NCI-H345 treated with DMSO at 0.1 percent for 48 hours (cell line): Measurements from ENCODE around the gene FGR.

ENCODE experiments used
- DNase-seq: peaks from one replicate; lab custom pipeline; 2025; ENCODE audit not compliant: unreplicated experiment; lab: John Stamatoyannopoulos, UW

The FGR gene

DNA sequence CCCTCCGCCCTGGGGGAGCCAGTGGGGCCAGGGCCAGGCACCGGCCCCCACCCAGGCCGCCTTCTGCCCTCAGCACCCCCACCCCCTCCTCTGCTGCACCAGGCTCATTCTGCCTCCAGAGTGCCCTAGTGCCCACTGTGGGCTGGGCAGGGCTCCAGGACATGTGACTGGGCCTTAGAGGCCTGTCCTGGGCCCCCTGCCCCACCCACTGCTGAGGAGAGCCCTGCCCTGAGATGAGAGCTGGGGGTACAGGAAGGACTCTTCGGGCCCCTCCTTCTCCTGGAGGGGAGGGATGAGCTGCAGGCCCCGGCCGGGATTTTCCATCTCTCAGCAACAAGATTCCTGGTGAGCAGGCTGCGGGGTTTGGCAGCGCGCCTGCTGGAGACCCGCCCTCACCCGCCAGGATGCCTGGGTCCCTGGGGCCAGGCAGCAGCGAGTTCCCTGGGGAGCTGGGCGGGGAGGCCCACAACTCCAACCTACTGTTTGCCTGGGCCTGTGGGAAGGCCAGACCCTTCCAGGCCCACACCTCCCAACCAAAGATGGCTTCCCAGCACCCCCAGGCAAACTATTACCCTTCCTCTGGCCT lies 45.1 kb downstream of the FGR start:
- peak; percentile 71 for DNase-seq

DNA sequence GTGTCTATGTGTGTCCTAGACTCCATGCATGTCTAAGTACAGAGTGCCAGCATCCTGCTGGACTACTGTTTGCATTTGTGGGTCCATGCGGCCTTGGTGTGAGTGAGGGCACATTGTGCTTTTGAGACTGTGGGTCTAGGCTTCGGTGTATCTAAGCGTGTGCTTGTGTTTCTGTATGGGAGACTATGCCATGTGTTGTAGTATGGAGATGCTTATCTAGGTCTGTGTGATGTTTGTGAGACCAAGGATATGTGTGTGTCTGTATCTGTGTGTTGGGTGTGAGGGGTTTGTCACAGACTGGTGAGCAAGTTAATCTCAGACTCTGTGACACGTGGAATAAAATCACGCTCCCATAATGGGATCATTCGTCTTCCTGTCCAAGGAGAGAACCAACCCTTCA lies 45.5 kb downstream of the FGR start:
- no peak for DNase-seq

GRCh38 chr1:27588256-27589232 lies 46.4 kb downstream of the FGR start:
- no peak for DNase-seq

DNA sequence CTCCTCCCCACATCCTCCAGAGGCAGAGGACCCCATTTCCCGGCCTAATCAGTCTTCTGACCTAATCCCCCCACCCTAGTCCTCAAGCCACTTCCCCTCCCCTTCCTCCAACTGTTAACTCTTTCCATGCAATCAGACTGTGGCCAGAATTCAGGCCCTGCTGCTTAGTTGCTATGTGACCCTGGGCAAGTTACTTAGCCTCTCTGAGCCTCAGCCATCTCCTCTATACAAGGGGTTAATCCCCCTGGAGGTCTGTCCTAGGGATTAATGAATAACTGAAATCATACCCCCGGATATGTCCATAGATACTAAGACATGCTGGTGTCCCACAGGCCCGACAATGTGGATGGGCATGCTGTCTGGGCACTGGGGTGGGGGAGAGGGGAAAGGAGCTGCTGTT lies 49.3 kb downstream of the FGR start:
- DNase-seq, result no peak

DNA sequence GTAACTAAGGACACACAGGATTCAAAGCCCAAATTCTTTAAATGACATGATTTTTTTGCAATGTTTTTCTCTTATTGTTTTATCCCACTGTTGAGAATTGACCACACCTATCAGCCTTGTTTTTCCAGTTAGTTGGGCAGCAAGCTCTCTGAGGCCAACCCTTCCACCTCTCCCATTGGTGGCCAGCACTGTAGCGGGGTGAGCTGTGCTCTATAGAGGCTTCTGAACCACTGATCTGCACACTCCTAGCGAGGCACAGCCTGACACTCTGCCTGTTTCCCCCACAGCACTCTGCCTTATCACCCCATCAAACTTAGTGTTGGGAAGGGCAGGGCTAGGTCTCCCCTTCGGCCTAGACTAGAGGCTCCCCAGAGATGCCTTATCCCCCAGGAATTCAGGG lies 50.5 kb downstream of the FGR start:
- no peak for DNase-seq

DNA sequence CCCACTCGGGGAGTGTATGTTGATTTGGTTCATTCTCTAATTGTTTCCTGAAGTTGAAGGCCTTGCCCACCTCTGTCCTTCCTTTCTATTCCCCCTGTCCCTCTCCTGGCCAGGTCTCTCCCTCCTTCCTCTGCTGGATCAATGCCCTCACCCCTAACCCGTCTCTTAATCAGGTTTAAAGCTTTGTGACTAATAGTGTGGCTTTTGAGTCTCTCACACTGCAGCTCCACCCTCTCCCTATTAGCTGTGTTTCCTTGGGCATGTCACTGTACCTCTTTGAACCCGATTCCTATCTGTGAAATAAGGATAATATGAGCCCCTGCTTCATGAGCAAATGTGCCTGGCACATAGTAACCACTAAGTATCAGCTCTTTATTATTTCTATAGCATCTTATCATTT lies 51.5 kb downstream of the FGR start:
- no peak for DNase-seq

- no peak for DNase-seq
Observed at GRCh38 chr1:27581823-27582243, 53.2 kb downstream of the FGR start.

DNA sequence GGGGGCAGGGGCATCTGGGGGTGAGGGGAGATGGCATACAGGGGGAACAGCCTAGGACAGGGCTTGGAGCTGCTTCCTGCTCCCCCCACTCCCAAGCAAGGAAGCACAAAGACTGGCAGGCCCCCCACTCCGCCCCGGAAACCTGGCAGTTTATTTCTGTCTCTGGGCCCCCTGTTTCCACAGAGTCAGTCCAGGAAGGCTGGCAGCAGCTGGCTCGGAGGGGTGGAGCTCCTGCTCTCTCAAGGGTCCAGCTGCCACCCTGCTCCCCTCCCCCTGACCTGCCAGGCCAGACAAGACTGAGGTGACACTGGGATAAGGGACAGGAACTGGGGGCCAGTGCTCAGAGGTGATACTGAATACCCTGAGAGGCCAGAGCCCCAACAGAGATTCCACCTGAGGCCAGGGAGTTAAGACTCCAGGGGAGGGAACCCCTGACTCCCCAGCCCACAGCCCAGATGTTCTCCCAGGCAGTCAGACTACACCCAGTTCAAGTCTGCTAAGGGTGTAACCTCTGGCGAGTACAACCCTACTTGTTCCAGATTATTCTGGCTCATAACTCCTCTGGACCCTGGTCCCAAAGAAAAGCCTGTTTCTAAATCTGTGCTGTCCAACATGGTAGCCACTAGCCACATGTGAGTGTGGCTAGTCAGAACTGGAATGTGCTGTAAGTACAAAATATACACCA lies 57.3 kb downstream of the FGR start:
- no peak for DNase-seq

- no peak for DNase-seq
Observed at GRCh38 chr1:27576806-27577227, 58.2 kb downstream of the FGR start.

GRCh38 chr1:27575840-27576331 lies 59.1 kb downstream of the FGR start:
- no peak for DNase-seq

DNA sequence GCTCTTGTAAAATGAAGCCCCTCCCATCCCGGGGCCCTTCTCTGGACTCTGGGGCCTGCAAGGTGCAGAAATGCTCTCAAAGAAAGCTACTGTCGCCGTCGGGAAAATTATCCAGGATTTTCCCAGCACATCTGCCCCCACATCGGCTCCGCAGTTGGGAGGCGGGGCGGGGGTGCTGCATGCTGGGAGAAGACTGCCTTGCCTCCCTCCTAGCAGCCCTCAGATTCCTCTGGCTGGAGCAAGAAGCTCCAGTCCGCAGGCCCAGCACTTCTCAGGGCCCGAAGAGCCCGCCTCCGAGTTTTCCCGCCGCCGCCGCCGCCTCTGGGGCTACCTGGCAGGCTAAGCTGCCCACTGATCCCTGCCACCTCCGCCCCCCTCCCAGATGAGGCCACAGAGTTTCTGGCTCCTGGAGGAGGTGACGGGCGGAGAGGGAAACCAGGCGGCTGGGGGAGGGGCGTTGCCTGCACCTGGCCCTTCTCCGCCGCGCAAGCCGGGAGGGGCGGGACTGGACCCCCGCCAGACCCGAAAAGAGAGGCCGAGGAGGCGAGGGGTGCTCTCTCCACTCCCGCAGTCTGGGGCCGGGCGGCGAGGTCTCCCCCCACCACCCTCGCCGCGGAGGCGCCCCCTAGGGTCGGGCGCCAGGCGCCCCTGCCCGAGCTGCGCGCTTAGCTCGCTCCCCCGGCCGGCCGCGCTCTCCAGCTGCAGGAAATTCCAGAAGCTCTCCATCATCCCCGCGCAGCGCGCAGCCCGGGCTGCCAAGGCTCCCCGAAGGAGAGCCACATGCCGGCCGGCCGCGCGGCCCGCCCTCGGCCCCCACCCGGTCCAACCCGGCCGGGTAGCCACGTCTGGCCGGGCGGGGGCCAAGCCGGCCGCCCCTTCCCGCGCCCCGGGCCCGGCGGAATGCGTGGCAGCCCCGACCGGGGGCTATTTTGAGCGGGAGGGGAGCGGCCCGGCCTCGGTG lies 59.8 kb downstream of the FGR start:
- no peak for DNase-seq

GRCh38 chr1:27574001-27574781 lies 60.8 kb downstream of the FGR start:
- no peak for DNase-seq

DNA sequence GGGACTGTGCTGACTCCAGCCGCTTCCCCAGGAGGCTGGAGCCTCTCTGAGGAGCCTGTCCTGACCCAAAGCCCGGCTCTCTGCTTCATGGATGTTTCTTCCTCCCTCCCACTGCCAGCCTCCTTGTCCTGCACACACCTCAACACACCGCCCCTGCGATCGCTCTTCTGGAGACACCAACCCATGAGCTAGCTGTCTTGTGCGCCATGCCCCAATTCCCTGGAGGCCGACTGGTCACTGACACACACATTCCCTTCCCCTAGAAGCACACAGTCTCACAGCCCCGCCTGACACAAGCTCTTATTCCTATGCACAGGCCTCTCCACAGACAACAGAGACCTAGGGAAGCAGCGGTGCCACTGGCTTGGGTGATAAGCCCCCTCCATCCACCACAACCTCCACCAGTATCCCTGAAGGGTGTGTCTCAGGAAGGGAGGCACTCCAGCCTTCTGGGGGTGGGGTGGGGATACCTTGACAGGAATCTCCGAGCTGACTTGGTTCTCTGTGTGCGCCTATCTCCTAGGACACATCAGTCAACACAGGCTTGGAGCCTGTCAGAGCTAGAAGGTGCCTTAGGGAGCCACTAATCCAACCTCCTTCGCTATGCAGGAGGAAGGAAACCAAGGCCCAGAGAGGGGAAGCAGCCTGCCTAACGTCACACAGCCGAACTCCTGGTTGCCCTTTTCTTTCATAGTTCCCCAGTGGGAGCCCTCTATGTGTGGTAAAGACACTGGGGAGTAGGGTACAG lies 62.1 kb downstream of the FGR start:
- DNase-seq, result no peak

- DNase-seq, result no peak
Observed at GRCh38 chr1:27572019-27572678, 62.8 kb downstream of the FGR start.

DNA sequence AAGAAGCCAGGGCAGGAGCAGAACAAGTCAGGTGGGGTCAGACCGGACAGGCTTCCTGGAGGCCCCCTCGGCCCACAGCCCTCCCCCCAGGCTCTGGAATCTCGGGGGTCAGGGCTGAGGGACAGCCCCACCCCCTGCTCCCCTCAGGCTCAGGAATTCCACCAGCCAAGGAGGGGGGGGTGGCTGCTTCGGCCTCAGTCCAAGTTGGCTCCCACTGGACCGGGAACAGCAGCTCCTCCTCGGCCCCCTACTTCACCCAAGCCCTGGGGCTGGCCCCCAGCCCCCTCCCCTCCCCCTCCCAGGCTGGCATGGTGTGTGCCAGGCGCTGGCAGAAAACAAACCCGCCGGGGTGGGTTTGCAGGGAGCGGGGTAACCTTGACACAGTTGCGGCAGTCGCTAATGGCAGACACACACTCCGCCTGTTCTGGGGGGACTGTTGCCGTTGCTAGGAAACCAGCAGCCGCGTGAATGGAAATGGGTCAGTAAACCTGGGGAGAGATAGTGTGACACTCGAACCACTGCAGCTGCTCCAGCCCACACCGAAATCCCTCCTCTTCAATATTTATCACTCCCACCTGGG lies 63.5 kb downstream of the FGR start:
- DNase-seq, result no peak

DNA sequence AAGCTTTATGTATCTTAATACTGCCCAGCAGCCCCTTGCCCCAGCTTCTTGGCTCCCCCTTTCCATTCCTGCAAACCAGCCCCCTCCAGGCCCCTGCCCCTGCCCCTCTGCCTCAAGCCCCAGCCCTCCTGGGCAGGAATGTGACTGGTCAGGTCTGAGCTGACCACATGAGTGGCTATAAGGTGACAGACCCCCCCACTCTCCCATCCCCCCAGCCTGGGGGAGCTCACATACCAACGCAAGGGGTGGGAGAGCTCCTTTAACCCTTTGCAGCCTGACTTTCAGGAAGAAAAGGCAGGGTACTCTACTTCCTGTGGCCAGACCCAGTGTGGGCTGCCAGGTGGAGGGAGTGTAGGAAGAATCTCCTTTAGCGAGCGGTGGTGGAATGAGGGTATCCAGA lies 64.2 kb downstream of the FGR start:
- no peak for DNase-seq

- DNase-seq, result no peak
Observed at GRCh38 chr1:27570356-27570755, 64.6 kb downstream of the FGR start.
